Measurements from ENCODE around the gene ZNF761.
"Not testable (repeated sequence)": the region's sequence is repeated elsewhere in the genome, so short reads cannot be mapped to it uniquely, and the experiment has no call there.

Gene ZNF761

DNA sequence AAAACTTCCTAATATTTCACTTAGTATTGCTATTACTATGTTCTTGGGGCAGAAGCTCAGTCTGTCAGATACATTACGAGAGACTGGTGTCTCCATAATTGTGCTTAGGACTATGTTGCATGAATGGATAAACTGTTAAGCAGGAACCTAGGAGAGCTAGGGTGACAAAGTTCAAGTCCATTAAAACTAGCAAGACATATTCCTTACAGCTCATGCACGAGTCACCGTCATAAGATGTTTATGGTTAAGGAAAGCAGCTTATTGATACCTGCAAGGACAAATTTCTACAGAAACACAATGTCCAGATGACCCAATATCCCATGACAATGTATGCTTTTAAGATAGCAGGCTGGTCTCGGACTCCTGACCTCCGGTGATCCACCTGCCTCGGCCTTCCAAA lies 30.1 kb downstream of the ZNF761 start:
- no peak for DNase-seq

DNA sequence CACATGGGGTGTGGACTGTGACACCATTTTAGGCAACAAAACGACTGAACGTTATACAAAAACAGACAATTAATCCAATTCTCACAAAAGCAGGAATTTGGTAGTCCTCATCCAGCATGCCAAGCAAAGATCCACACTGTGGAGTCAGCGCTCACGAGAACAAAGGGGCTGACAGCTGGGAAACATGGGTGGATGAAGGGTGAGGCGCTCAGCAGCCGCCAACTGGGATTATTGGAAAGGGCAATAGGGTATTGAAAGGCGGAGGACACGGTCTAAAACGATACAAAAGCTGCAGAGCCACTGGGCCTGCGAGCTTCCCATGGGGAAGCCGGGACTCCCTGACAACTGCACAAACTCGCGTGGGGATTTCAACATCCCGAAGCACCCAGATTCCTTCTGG lies 31.1 kb downstream of the ZNF761 start:
- DNase-seq = no peak

GRCh38 chr19:53463263-53463662 lies 31.5 kb downstream of the ZNF761 start:
- no peak for DNase-seq

DNA sequence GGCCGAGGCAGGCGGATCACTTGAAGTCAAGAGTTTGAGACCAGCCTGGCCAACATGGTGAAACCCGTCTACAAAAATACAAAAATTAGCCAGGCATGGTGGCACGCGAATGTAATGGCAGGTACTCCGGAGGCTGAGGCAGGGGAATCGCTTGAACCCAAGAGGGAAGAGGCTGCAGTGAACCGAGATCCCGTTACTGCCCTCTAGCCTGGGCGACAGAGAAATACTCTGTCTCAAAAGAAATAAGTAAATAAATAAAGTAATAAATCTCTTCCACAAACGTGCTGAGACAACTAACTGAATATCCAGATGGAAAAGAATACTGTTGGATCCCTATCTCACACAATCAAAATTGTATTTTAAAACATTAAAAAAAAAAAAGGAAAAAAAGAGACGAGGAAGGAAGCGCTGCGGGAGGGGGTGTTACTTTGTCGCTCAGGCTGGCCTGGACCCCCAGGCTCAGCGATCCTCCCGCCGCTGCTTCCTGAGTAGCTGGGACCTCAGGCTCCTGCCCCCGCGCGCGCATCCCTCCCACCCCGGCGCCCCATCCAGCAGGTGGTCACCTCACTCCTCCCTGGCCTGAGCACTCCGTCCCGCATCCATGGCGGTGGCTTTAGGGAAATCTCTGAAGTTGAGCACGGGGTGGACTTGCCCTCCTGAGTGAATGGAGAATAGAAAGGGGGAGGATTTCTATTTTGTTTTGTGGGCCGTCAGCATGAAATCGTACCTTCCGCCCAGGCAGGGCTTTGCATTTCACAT lies 35.1 kb downstream of the ZNF761 start:
- no peak for DNase-seq

GRCh38 chr19:53467485-53468262 lies 35.9 kb downstream of the ZNF761 start, which contains the start of gene ZNF813:
Gene ZNF813, plus strand, starts transcription at chr19:53467733. Its CDS starts 16,090 bp downstream, at chr19:53483823.
- DNase-seq = peak; percentile 92

DNA sequence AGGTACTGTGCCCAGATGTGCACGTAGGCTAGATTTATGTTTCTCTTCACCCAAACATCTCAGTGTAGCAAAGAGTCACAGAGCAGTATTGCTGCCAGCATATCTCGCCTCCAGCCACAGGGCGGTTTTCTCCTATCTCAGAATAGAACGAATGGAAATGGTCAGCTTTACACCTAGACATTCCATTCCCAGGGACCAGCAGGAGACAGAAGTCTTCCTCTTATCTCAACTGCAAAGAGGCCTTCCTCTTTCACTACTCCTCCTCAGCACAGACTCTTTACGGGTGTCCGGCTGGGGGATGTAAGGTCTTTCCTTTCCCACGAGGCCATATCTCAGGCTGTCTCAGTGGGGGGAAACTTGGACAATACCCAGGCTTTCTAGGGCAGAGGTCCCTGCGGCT lies 36.8 kb downstream of the ZNF761 start:
- DNase-seq = not testable (repeated sequence)

GRCh38 chr19:53471916-53472315 lies 40.1 kb downstream of the ZNF761 start:
- DNase-seq = no peak

GRCh38 chr19:53474832-53475231 lies 43.0 kb downstream of the ZNF761 start:
- DNase-seq = not testable (repeated sequence)

- DNase-seq = not testable (repeated sequence)
Observed at GRCh38 chr19:53475470-53475869, 43.7 kb downstream of the ZNF761 start.

- DNase-seq = not testable (repeated sequence)
Observed at GRCh38 chr19:53483751-53484150, 52.0 kb downstream of the ZNF761 start.

- no peak for DNase-seq
Observed at GRCh38 chr19:53485046-53486004, 53.5 kb downstream of the ZNF761 start.

DNA sequence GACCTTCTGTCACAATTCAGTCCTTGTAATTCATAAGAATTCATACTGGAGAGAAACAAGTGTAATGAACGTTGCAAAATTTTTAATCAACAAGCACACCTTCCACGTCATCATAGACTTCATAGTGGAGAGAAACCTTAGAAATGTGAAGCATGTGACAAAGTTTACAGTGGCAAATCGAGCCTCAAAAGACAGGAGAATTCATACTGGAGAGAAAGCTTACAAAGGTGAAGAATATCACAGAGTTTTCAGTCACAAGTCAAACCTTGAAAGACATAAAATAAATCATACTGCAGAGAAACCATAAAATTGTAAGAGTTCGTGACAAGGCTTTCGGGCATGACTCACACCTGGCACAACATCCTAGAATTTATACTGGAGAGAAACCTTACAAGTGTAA lies 60.4 kb downstream of the ZNF761 start:
- DNase-seq = no peak

- DNase-seq = peak; percentile 10
Observed at GRCh38 chr19:53497311-53498023, 65.7 kb downstream of the ZNF761 start.

DNA sequence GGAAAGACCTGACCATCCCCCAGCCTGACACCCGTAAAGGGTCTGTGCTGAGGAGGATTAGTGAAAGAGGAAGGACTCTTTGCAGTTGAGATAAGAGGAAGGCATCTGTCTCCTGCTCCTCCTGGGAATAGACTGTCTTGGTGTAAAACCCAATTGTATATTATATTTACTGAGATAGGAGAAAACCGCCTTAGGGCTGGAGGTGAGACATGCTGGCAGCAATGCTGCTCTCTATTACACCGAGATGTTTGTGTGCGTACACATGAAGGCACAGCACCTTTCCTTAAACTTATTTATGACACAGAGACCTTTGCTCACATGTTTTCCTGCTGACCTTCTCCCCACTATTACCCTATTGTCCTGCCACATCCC lies 66.2 kb downstream of the ZNF761 start:
- DNase-seq = not testable (repeated sequence)

DNA sequence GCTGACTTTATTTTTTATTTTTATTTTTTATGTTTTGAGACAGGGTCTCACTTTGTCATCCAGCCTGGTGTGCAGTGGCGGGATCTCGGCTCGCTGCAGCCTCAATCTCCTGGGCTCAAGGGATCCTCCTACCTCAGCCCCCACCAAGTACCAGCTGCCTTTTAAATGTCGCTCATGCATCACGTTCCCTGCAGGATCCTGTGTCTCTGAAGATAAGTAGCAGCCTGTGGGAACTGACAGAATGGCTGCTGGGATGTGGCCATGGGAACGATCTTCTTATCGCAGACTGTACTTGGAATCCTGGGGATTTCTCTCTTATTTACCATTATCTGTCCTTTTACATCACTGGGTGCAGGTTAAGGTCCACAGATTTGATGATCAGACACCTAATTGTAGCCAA lies 71.4 kb downstream of the ZNF761 start:
- not testable (repeated sequence) for DNase-seq

DNA sequence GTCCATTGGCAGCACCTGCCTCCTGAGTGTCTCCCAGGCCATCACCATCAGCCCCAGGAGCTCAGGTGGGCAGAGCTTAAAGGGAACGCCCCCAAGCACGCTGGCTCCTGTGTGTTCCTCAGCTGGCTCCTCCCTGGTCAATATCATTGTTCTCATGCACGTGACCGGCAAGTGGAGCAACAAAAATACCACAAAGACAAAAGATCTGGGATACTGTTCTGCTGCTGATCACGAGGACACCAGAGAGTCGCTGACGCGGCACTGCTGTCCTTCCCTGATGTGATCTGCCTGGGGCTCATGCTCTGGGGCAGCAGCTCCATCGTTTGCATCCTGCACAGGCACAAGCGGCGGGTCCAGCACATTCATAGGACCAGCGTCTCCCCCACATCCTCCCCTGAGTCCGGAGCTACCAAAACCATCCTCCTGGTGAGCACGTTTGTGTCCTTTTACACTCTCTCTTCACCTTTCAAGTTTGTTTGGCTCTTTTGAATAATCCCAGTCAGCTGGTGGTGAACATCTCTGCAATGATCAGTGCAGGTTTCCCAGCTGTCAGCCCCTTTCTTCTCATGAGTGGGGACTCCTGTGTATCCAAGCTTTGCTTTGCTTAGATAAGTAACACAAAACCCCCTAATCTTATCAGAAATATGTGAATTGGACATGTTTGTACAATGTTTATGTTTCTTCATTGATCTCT lies 72.0 kb downstream of the ZNF761 start:
- DNase-seq = not testable (repeated sequence)

GRCh38 chr19:53504365-53504703 lies 72.5 kb downstream of the ZNF761 start:
- DNase-seq = not testable (repeated sequence)

- DNase-seq = no peak
Observed at GRCh38 chr19:53504885-53505284, 73.1 kb downstream of the ZNF761 start.

- DNase-seq = no peak
Observed at GRCh38 chr19:53506728-53507127, 74.9 kb downstream of the ZNF761 start.

Measured in NCI-H1436 (cell line).